HUES64 (cell line): Measurements from ENCODE around the gene C4orf51.

ENCODE experiments used
- H3K27ac ChIP-seq: 2 replicates; pipeline ENCODE4 v1.7.0; 2013; ENCODE audit warnings: low read depth, low read length, inconsistent platforms
- H3K27me3 ChIP-seq: 2 replicates; pipeline ENCODE4 v1.6.1; 2013; ENCODE audit warnings: mild to moderate bottlenecking, low read length; ENCODE audit not compliant: insufficient read depth
- H3K36me3 ChIP-seq: 2 replicates; pipeline ENCODE4 v1.6.1; 2013; ENCODE audit warnings: mild to moderate bottlenecking, low read length; ENCODE audit not compliant: insufficient read depth
- H3K4me1 ChIP-seq: 2 replicates; pipeline ENCODE4 v1.6.1; 2013; ENCODE audit warnings: mild to moderate bottlenecking, low read length, moderate library complexity; ENCODE audit not compliant: insufficient read depth
- H3K4me3 ChIP-seq: 2 replicates; pipeline ENCODE4 v1.5.1; 2013; ENCODE audit warnings: mild to moderate bottlenecking, low read length, moderate library complexity
- H3K9ac ChIP-seq: 2 replicates; pipeline ENCODE4 v1.6.1; 2013; ENCODE audit warnings: mild to moderate bottlenecking, low read depth, low read length
- H3K9me3 ChIP-seq: 2 replicates; pipeline ENCODE4 v1.6.1; 2013; ENCODE audit warnings: low read depth, low read length; ENCODE audit not compliant: insufficient read depth
- WGBS: fragments of 150-250, 120-280 bp; methylation state at CpG from one replicate; pipeline ENCODE4 v1.1.7; 2013; ENCODE audit warnings: missing lambda C conversion rate; 5-methylcytosine and 5-hydroxymethylcytosine counted together

The C4orf51 gene

GRCh38 chr4:145757188-145757587, 77.2 kb downstream of the C4orf51 start:
- 100% methylated on average over 1 of the region's 1 CpG for WGBS
- H3K9me3 ChIP-seq: no peaks in the 10 kb centered on the region
- H3K9ac ChIP-seq: no peak overlapping the region
- no peak overlapping the region for H3K4me3 ChIP-seq
- no peak overlapping the region for H3K27ac ChIP-seq
- H3K4me1 ChIP-seq: no peaks in the 10 kb centered on the region
- peaks cover 27% of the 10 kb centered on the region for H3K36me3 ChIP-seq
- H3K27me3 ChIP-seq: no peaks in the 10 kb centered on the region

- H3K9me3 ChIP-seq: no peaks in the 10 kb centered on the region
- peaks cover 55% of the 10 kb centered on the region for H3K36me3 ChIP-seq
- H3K27ac ChIP-seq: no peak overlapping the region
- H3K4me1 ChIP-seq: no peaks in the 10 kb centered on the region
- no peak overlapping the region for H3K4me3 ChIP-seq
- no peak overlapping the region for H3K9ac ChIP-seq
- 93% methylated on average over 8 of the region's 8 CpGs for WGBS
- H3K27me3 ChIP-seq: no peaks in the 10 kb centered on the region
These were observed 80.2 kb downstream of the C4orf51 start for GRCh38 chr4:145760176-145760575.

GRCh38 chr4:145760961-145761929, 81.3 kb downstream of the C4orf51 start:
- 95% methylated on average over 49 of the region's 49 CpGs for WGBS
- H3K36me3 ChIP-seq: peaks cover 66% of the 10 kb centered on the region
- H3K27ac ChIP-seq: no peak overlapping the region

GRCh38 chr4:145762719-145763118, 82.8 kb downstream of the C4orf51 start:
- H3K9me3 ChIP-seq: no peaks in the 10 kb centered on the region
- 95% methylated on average over 8 of the region's 8 CpGs for WGBS
- no peak overlapping the region for H3K27ac ChIP-seq
- H3K36me3 ChIP-seq: peaks cover 74% of the 10 kb centered on the region
- H3K4me1 ChIP-seq: no peaks in the 10 kb centered on the region
- no peak overlapping the region for H3K9ac ChIP-seq
- H3K27me3 ChIP-seq: no peaks in the 10 kb centered on the region
- no peak overlapping the region for H3K4me3 ChIP-seq

More at GRCh38 chr4:145760961-145761929, 81.3 kb downstream of the C4orf51 start:
- H3K9me3 ChIP-seq: no peaks in the 10 kb centered on the region
- no peak overlapping the region for H3K4me3 ChIP-seq
- no peaks in the 10 kb centered on the region for H3K27me3 ChIP-seq
- H3K9ac ChIP-seq: no peak overlapping the region
- H3K4me1 ChIP-seq: no peaks in the 10 kb centered on the region

GRCh38 chr4:145763399-145763798, 83.5 kb downstream of the C4orf51 start:
- Histone ChIP-seq H3K27ac (no peak overlapping the region), H3K36me3 (peaks cover 78% of the 10 kb centered on the region), H3K9ac (no peak overlapping the region), H3K9me3 (no peaks in the 10 kb centered on the region), H3K4me1 (no peaks in the 10 kb centered on the region), H3K27me3 (no peaks in the 10 kb centered on the region), H3K4me3 (no peak overlapping the region)
- 96% methylated on average over 4 of the region's 4 CpGs for WGBS

GRCh38 chr4:145766273-145766672, 86.3 kb downstream of the C4orf51 start:
- H3K9me3 ChIP-seq: no peaks in the 10 kb centered on the region
- H3K4me1 ChIP-seq: no peaks in the 10 kb centered on the region
- H3K4me3 ChIP-seq: no peak overlapping the region
- no peaks in the 10 kb centered on the region for H3K27me3 ChIP-seq
- WGBS: 93% methylated on average over 5 of the region's 5 CpGs
- H3K36me3 ChIP-seq: peaks cover 74% of the 10 kb centered on the region
- no peak overlapping the region for H3K27ac ChIP-seq
- no peak overlapping the region for H3K9ac ChIP-seq

- WGBS: 95% methylated on average over 2 of the region's 2 CpGs
- no peak overlapping the region for H3K9ac ChIP-seq
- H3K27me3 ChIP-seq: no peaks in the 10 kb centered on the region
- peaks cover 79% of the 10 kb centered on the region for H3K36me3 ChIP-seq
- no peak overlapping the region for H3K4me3 ChIP-seq
- no peaks in the 10 kb centered on the region for H3K9me3 ChIP-seq
- no peak overlapping the region for H3K27ac ChIP-seq
- H3K4me1 ChIP-seq: no peaks in the 10 kb centered on the region
These were observed 89.6 kb downstream of the C4orf51 start for GRCh38 chr4:145769450-145770037.

- Histone ChIP-seq H3K36me3 (peaks cover 79% of the 10 kb centered on the region), H3K9me3 (no peaks in the 10 kb centered on the region), H3K27ac (no peak overlapping the region), H3K9ac (no peak overlapping the region), H3K4me3 (no peak overlapping the region), H3K4me1 (no peaks in the 10 kb centered on the region), H3K27me3 (no peaks in the 10 kb centered on the region)
- WGBS: 91% methylated on average over 3 of the region's 4 CpGs
These were observed 90.2 kb downstream of the C4orf51 start for GRCh38 chr4:145770124-145770523.

- H3K27me3 ChIP-seq: no peaks in the 10 kb centered on the region
- H3K4me1 ChIP-seq: no peaks in the 10 kb centered on the region
- no peak overlapping the region for H3K9ac ChIP-seq
- WGBS: 92% methylated on average over 2 of the region's 2 CpGs
- no peak overlapping the region for H3K27ac ChIP-seq
- H3K9me3 ChIP-seq: no peaks in the 10 kb centered on the region
- H3K36me3 ChIP-seq: peaks cover 84% of the 10 kb centered on the region
- no peak overlapping the region for H3K4me3 ChIP-seq
These were observed 92.4 kb downstream of the C4orf51 start for GRCh38 chr4:145772347-145772746.

GRCh38 chr4:145773581-145774234, 93.8 kb downstream of the C4orf51 start:
- WGBS: 96% methylated on average over 6 of the region's 6 CpGs
- H3K4me3 ChIP-seq: no peak overlapping the region

GRCh38 chr4:145774473-145774872, 94.5 kb downstream of the C4orf51 start:
- Histone ChIP-seq H3K9me3 (no peaks in the 10 kb centered on the region), H3K9ac (no peak overlapping the region), H3K27me3 (no peaks in the 10 kb centered on the region), H3K4me3 (no peak overlapping the region), H3K27ac (no peak overlapping the region), H3K4me1 (no peaks in the 10 kb centered on the region), H3K36me3 (peaks cover 85% of the 10 kb centered on the region)
- WGBS: 96% methylated on average over 6 of the region's 6 CpGs

More at GRCh38 chr4:145773581-145774234, 93.8 kb downstream of the C4orf51 start:
- H3K27ac ChIP-seq: no peak overlapping the region
- H3K9me3 ChIP-seq: no peaks in the 10 kb centered on the region
- H3K9ac ChIP-seq: no peak overlapping the region
- H3K27me3 ChIP-seq: no peaks in the 10 kb centered on the region
- peaks cover 85% of the 10 kb centered on the region for H3K36me3 ChIP-seq
- no peaks in the 10 kb centered on the region for H3K4me1 ChIP-seq
